Hepatocyte (in vitro differentiated cells): ENCODE data around the gene ATG101. TPM values are rescaled to one million over a fixed set of nuclear protein-coding genes. Genes with fewer than 3 reads are reported as not detected.

Source experiments
- DNase-seq: peaks from one replicate; pipeline ENCODE4 v3.0.0-alpha.2; 2016; ENCODE audit warnings: low spot score
- H2AFZ ChIP-seq: fragments of 200-600 bp; sonication (generic); 2 replicates; pipeline ENCODE4 v1.6.0; 2016; ENCODE audit warnings: antibody characterized with exemption, mild to moderate bottlenecking
- H3K27ac ChIP-seq: fragments of 200-600 bp; sonication (generic); 2 replicates; pipeline ENCODE4 v1.5.1; 2016; ENCODE audit warnings: mild to moderate bottlenecking
- H3K27me3 ChIP-seq: fragments of 200-600 bp; sonication (generic); 2 replicates; pipeline ENCODE4 v1.6.1; 2016
- H3K36me3 ChIP-seq: fragments of 200-600 bp; sonication (generic); replicated peaks from 2 replicates; pipeline ENCODE4 v1.5.1; 2016; ENCODE audit warnings: low read depth; ENCODE audit not compliant: insufficient read depth
- H3K4me1 ChIP-seq: fragments of 200-600 bp; sonication (generic); 2 replicates; pipeline ENCODE4 v1.5.1; 2016; ENCODE audit warnings: mild to moderate bottlenecking, moderate library complexity; ENCODE audit not compliant: insufficient read depth
- H3K4me2 ChIP-seq: fragments of 200-600 bp; sonication (generic); 2 replicates; pipeline ENCODE4 v1.6.0; 2016
- H3K4me3 ChIP-seq: fragments of 200-600 bp; sonication (generic); 2 replicates; pipeline ENCODE4 v1.5.1; 2016; ENCODE audit warnings: mild to moderate bottlenecking
- H3K79me2 ChIP-seq: fragments of 200-600 bp; sonication (generic); 2 replicates; pipeline ENCODE4 v1.6.0; 2017; ENCODE audit warnings: mild to moderate bottlenecking
- H3K9me2 ChIP-seq: fragments of 200-600 bp; sonication (generic); replicated peaks from 2 replicates; pipeline ENCODE4 v1.6.0; 2017; ENCODE audit warnings: mild to moderate bottlenecking; ENCODE audit not compliant: insufficient read depth
- H3K9me3 ChIP-seq: fragments of 200-600 bp; sonication (generic); 2 replicates; pipeline ENCODE4 v1.5.1; 2016; ENCODE audit warnings: low read depth, mild to moderate bottlenecking
- H4K20me1 ChIP-seq: fragments of 200-600 bp; sonication (generic); 2 replicates; pipeline ENCODE4 v1.6.0; 2016; ENCODE audit warnings: mild to moderate bottlenecking; ENCODE audit not compliant: insufficient read depth, poor library complexity, severe bottlenecking
- CTCF ChIP-seq: fragments of 200-600 bp; sonication (generic); IDR thresholded peaks from 2 replicates; pipeline ENCODE4 v1.5.1; 2016; ENCODE audit warnings: antibody characterized with exemption, mild to moderate bottlenecking; ENCODE audit not compliant: poor library complexity
- EZH2 ChIP-seq: fragments of 200-600 bp; sonication (generic); IDR thresholded peaks from 2 replicates; pipeline ENCODE4 v1.6.1; 2016; ENCODE audit warnings: antibody characterized with exemption, mild to moderate bottlenecking, borderline replicate concordance
- EZH2phosphoT487 ChIP-seq: fragments of 200-600 bp; sonication (generic); IDR thresholded peaks from one replicate; pipeline ENCODE4 v1.6.1; 2018; ENCODE audit warnings: antibody characterized with exemption, mild to moderate bottlenecking, low read depth, moderate library complexity; ENCODE audit not compliant: unreplicated experiment, severe bottlenecking
- WGBS: methylation state at CpG from one replicate; pipeline ENCODE4 v1.1.6; 2016; ENCODE audit warnings: low lambda C conversion rate; ENCODE audit errors: missing lambda C conversion rate; 5-methylcytosine and 5-hydroxymethylcytosine counted together
- polyA plus RNA-seq: library from polyadenylated mRNA; unstranded; fragments of >200 nt; fragmentation: Nextera tagmentation; extraction: Ambion mirVana; gene quantifications from 2 replicates; pipeline ENCODE4 v1.2.1, GENCODE V29; 2016
- total RNA-seq: library from RNA; depleted of rRNA; stranded (reverse); fragments of >200 nt; gene quantifications from 2 replicates; pipeline ENCODE4 v1.2.3, GENCODE V29; 2014

ATG101 gene
- total and polyA plus RNA-seq, 2 experiments from 2014 or later, result 57.7 to 61.6 TPM

DNA sequence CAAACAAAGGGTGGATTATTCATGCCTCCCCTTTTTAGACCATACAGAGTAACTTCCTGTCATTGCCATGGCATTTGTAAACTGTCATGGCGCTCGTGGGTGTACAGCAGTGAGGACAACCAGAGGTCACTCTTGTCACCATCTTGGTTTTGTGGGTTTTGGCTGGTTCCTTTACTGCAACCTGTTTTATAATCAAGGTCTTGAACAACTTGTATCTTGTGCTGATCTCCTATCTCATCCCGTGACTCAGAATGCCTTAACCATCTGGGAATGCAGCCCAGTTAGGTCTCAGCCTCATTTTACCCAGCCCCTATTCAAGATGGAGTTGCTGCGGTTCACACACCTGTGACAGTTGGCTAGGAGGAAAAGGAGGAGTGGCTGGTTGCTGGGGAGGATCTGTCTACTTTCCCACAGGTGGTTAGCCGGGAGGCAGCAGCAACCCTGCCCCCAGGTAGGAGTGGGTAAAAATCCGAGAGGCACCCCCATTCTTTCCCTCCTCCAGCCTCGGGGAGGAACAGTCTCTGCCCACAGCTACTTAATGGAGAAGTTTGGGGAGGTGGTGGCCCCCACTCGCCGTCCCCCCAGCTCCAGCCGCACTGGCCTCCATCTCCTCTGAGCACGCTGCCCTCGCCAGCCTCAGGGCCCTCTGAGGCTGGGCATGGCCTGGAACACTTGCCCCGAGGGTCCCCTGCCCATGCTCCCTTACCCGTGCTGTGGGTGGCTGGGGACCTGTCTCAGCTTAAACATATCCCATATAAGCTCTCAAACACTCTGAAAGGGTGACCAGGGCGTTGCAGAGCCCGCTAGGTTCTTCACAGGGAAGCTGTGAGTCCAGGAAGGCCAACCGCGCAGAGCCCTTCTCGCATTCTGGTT is 51.4 kb downstream of the ATG101 start:
- DNase-seq, result no peak
- WGBS, result 82% methylated on average over 19 of the region's 19 CpGs
- Histone ChIP-seq H3K4me1 (peaks cover 6% of the 10 kb centered on the region), H3K27ac (no peak overlapping the region), H3K4me2 (no peak overlapping the region), H3K79me2 (no peaks in the 10 kb centered on the region), H3K36me3 (no peaks in the 10 kb centered on the region), H3K4me3 (no peak overlapping the region), H2AFZ (no peak overlapping the region), H3K9me3 (no peaks in the 10 kb centered on the region), H3K9me2 (no peaks in the 10 kb centered on the region), H3K27me3 (no peaks in the 10 kb centered on the region), H4K20me1 (no peaks in the 10 kb centered on the region)
- TF ChIP-seq EZH2 (no peak), CTCF (no peak), EZH2phosphoT487 (no peak)

- Histone ChIP-seq H3K9me2 (no peaks in the 10 kb centered on the region), H3K36me3 (no peaks in the 10 kb centered on the region), H2AFZ (no peak overlapping the region), H3K4me3 (no peak overlapping the region), H3K27me3 (no peaks in the 10 kb centered on the region), H3K4me1 (peaks cover 12% of the 10 kb centered on the region), H3K27ac (no peak overlapping the region), H4K20me1 (no peaks in the 10 kb centered on the region), H3K79me2 (no peaks in the 10 kb centered on the region), H3K4me2 (no peak overlapping the region), H3K9me3 (no peaks in the 10 kb centered on the region)
- 19% methylated on average over 18 of the region's 18 CpGs for WGBS
- TF ChIP-seq EZH2phosphoT487 (no peak), EZH2 (no peak), CTCF (peak; percentile 75)
- peak; percentile 85 for DNase-seq
Measured at GRCh38 chr12:52121824-52122539, 52.2 kb downstream of the ATG101 start.

GRCh38 chr12:52122540-52122871 is 52.7 kb downstream of the ATG101 start:
- no peak for DNase-seq
- H3K27me3 ChIP-seq, result no peaks in the 10 kb centered on the region
- no peaks in the 10 kb centered on the region for H3K79me2 ChIP-seq
- no peaks in the 10 kb centered on the region for H3K9me2 ChIP-seq
- H3K36me3 ChIP-seq, result no peaks in the 10 kb centered on the region
- H3K4me2 ChIP-seq, result no peak overlapping the region
- WGBS, result 62% methylated on average over 4 of the region's 4 CpGs
- no peak overlapping the region for H3K27ac ChIP-seq
- H3K4me3 ChIP-seq, result no peak overlapping the region
- H3K9me3 ChIP-seq, result no peaks in the 10 kb centered on the region
- TF ChIP-seq EZH2phosphoT487, result no peak
- no peak for TF ChIP-seq CTCF
- no peak for TF ChIP-seq EZH2
- H3K4me1 ChIP-seq, result peaks cover 12% of the 10 kb centered on the region
- H4K20me1 ChIP-seq, result no peaks in the 10 kb centered on the region
- no peak overlapping the region for H2AFZ ChIP-seq
